ENCODE results near the gene STAT4.

- no peak for TF ChIP-seq POLR2A (IDR thresholded peaks at IDR 0.05; ENCODE audit: extremely low read depth, insufficient read length)
- TF ChIP-seq CTCF (IDR thresholded peaks at IDR 0.05; ENCODE audit: low read depth, low read length): no peak
Measured at GRCh38 chr2:191183081-191183480, 32.3 kb upstream of the STAT4 start.

All from NB4 (cell line).